ENCODE data around the gene NPTXR.
"Not testable (repeated sequence)": the region's sequence is repeated elsewhere in the genome, so short reads cannot be mapped to it uniquely, and the experiment has no call there.

Gene NPTXR

GRCh38 chr22:38868286-38868721 lies 24.5 kb upstream of the NPTXR start:
- no peak for DNase-seq (ENCODE audit: low spot score)

GRCh38 chr22:38867471-38868285 lies 23.9 kb upstream of the NPTXR start:
- no peak for DNase-seq (ENCODE audit: low spot score)

GRCh38 chr22:38867124-38867455 lies 23.3 kb upstream of the NPTXR start:
- DNase-seq (ENCODE audit: low spot score) = no peak

GRCh38 chr22:38866399-38867123 lies 22.7 kb upstream of the NPTXR start:
- DNase-seq (ENCODE audit: low spot score) = no peak

GRCh38 chr22:38866024-38866398 lies 22.2 kb upstream of the NPTXR start:
- no peak for DNase-seq (ENCODE audit: low spot score)

GRCh38 chr22:38865201-38866023 lies 21.6 kb upstream of the NPTXR start:
- no peak for DNase-seq (ENCODE audit: low spot score)

GRCh38 chr22:38864361-38865191 lies 20.7 kb upstream of the NPTXR start:
- DNase-seq (ENCODE audit: low spot score) = peak; percentile 36

- peak; percentile 17 for DNase-seq (ENCODE audit: low spot score)
These were observed 19.8 kb upstream of the NPTXR start for GRCh38 chr22:38863531-38864131.

- peak; percentile 70 for DNase-seq (ENCODE audit: low spot score)
These were observed 18.8 kb upstream of the NPTXR start for GRCh38 chr22:38862375-38863329.

GRCh38 chr22:38861927-38862326 lies 18.1 kb upstream of the NPTXR start:
- peak; percentile 29 for DNase-seq (ENCODE audit: low spot score)

- peak; percentile 10 for DNase-seq (ENCODE audit: low spot score)
These were observed 17.5 kb upstream of the NPTXR start for GRCh38 chr22:38861170-38861876.

GRCh38 chr22:38860283-38861169 lies 16.7 kb upstream of the NPTXR start:
- DNase-seq (ENCODE audit: low spot score) = peak; percentile 30

GRCh38 chr22:38859581-38860282 lies 15.9 kb upstream of the NPTXR start:
- DNase-seq (ENCODE audit: low spot score) = no peak

GRCh38 chr22:38858492-38858891 lies 14.7 kb upstream of the NPTXR start:
- DNase-seq (ENCODE audit: low spot score) = no peak

GRCh38 chr22:38854476-38854875 lies 10.6 kb upstream of the NPTXR start:
- not testable (repeated sequence) for DNase-seq (ENCODE audit: low spot score)

GRCh38 chr22:38853883-38854282 lies 10.1 kb upstream of the NPTXR start:
- not testable (repeated sequence) for DNase-seq (ENCODE audit: low spot score)

GRCh38 chr22:38853196-38853651 lies 9.4 kb upstream of the NPTXR start:
- DNase-seq (ENCODE audit: low spot score) = no peak

- no peak for DNase-seq (ENCODE audit: low spot score)
These were observed 8.7 kb upstream of the NPTXR start for GRCh38 chr22:38852522-38852921.

All from cerebellar cortex (tissue), 1 donor.